Measurements from ENCODE around the gene PTH1R.

GRCh38 chr3:46946416-46946815 is 68.9 kb downstream of the PTH1R start:
- TF ChIP-seq CTCF (IDR thresholded peaks at IDR 0.05) (no peak), POLR2AphosphoS5 (IDR thresholded peaks at IDR 0.05) (no peak)

Data from prostate gland (tissue), 2 donors.